GM18502 (cell line): ENCODE results near the gene TANGO2.

Experiments
- ATAC-seq: cut with Tn5 transposase; IDR thresholded peaks from one replicate; pipeline ENCODE4 v1.9.1; 2021; ENCODE audit warnings: mild to moderate bottlenecking; ENCODE audit not compliant: unreplicated experiment, poor library complexity

The TANGO2 gene

DNA sequence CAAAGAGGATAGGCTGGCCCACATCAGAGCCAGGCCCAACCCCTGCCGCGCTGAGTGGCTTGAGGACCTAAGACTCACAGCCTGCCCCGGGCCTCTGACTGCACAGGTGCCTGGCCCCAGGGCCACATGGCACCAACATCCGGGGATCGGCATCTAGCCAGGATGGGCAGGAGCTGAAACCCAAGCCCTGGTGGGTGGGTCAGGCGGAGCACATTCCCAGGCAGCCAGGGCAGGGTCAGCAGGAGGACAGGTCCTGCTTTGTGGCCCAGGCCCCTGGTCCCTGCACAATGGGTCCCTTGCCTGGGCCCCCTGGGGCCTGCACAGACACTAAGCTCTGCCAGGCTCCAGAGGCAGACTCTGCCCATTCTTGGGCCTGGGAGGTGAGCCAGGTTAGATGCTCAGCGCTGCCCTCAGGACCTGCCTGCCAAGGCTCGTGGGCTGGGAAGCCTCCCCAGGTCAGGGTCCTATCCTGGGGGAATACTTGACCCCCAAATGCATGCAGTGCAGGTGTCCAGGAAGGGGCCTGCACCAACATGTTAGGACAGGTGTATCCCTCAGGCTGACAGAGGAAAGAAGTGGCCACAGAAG is 37.8 kb upstream of the TANGO2 start:
- no peak for ATAC-seq

DNA sequence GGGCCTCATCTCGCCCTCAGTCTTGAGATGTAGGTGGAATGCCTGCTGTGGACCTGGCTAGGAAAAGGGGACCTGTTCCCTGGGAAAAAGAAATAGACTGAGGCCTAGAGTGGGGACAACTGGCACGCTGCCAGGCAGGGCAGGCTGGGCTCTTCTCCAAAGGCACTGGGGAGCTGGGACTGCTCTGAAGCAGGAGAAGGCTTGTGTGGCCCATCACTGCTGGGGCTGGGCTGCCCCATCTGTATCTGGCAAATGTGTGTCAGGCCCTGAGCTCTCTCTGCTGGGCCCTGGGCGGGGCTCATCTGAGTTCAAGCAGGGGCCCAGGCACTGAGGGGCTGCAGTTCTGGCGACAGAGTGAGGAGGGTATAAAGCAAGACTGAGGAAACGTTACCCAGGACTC is 37.2 kb upstream of the TANGO2 start:
- no peak for ATAC-seq

DNA sequence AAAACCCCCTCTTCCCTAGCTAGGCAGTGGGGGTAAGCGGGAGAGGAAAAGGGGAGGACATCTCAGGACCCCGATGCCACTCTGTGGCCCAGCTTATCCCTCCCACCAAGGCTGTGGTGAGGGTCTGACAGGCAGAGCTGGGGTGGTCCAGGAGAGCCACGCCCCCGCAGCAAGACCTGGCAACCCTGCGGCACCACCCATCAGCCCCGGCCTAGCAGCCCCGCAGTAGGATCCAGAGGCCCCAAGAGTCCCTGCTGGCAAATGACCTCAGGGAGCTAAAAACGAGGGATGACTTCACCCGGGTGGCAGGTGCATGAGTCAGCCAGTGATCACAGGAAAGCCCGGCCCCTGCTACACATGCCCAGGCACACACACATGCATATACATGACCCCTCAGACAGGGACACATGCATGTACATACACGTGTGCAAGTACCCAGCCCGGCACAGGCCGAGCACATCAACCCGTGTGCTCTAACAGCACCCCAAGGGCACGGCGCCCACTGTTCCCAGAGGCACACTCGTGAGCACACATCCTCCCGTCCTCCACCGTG is 36.6 kb upstream of the TANGO2 start:
- ATAC-seq: no peak

DNA sequence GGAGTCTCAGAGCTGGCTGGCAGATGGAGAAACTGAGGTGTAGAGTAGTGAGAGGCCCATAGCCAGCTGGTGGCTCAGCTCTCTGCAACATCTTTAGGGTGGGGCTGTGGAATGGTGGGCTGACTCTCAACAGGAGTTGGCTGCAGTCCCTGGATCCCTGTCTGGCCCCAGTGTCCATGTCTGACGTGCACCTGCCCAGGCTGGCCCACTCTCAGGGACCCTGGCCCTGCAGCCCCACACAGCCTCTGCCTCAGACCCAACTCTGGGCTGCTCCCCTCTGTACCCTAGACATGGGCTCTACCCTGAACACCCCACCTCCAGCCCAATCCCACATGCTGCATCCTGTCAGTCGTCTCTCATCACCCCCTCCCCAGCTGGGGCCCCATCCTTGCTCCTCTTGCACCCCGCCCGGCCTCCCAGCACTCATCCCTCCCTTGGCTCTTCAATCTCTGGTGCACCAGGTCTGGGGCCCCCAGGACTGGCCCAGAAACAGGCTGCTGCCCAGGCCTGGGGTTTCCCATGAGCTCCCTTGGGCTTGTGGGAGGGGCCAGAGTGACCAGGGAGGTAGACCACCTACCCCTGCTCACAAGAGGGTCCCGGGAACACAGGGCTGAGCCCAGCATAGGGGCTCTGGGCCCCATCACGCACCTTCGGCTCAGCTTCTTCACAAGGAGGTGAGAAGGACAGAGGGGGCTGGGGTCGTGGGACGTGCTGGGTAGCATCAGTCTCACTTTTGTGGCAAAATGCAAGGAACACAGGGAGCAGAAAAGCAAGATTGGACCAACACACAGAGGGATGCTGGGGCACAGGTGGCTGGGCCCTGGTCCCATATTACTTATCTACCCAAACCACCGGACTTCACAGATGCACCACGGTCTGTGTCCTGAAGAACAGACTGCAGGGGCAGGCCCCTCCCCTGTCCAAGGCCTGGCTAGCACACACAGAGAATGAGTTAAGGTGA is 35.8 kb upstream of the TANGO2 start:
- ATAC-seq: no peak

DNA sequence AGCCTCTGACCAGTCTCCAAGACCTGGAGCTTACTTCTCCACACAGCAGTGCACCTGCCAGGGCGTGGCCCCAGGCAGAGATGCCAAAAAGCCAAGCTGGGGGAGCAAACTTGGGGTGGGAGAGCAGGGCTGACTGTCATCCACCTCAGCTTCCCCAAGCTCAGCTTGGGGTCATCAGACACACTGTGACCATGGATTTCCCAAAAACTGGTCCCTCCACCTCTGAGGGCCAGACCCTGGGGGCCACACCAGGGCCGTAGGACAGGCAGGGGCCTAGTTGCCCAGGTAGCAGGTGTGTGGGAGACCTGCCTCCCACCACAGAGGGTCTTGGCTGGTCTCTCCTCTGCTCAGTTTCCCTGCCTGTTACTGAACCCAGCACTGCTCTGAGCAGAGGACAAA is 34.9 kb upstream of the TANGO2 start:
- ATAC-seq: no peak

DNA sequence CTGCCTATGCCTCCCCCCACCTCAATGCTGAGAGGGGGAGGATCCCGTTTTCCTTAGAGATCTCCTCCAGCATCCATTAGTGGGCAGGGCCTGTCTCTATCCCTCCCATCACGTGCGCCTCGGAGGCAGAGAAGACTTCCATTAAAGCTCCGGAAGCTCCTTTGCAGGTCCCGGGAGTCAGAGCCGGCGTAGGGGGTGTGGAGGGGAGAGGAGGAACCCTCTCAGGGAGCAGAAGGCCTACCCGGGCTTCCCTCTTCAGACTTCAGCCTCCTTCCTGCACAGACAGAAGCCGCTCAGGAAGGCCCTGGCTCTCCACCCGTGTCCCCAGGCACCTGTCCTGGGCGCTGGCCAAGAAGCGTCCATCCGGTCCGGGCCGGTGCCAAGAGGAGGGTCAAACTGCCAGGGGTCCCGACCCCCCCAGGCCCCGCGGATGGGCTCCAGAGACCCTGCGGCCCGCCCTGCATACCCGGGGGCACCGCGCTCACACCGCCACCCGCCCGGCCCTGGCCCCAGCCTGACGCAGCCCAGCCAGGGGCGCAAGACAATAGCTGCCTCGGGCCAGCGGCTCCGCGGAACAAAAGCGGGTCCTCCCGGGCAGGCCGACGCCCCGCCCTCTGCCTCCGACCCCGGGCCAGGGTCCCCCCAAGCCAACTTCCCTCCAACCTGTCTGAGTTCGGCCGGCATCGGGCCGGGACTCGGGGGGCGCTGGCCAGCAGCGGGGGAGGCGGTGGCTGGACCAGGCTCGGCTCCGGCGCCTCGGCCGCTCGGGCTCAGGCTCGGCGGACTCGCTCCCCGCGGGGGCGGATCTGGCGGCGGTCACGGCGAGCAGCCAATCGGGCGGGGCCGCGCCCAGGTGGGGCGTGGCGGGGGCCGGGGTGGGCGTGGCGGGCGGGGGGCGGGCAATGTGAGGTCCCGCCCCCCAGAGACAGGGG is 34.2 kb upstream of the TANGO2 start:
- peak; percentile 74 for ATAC-seq

DNA sequence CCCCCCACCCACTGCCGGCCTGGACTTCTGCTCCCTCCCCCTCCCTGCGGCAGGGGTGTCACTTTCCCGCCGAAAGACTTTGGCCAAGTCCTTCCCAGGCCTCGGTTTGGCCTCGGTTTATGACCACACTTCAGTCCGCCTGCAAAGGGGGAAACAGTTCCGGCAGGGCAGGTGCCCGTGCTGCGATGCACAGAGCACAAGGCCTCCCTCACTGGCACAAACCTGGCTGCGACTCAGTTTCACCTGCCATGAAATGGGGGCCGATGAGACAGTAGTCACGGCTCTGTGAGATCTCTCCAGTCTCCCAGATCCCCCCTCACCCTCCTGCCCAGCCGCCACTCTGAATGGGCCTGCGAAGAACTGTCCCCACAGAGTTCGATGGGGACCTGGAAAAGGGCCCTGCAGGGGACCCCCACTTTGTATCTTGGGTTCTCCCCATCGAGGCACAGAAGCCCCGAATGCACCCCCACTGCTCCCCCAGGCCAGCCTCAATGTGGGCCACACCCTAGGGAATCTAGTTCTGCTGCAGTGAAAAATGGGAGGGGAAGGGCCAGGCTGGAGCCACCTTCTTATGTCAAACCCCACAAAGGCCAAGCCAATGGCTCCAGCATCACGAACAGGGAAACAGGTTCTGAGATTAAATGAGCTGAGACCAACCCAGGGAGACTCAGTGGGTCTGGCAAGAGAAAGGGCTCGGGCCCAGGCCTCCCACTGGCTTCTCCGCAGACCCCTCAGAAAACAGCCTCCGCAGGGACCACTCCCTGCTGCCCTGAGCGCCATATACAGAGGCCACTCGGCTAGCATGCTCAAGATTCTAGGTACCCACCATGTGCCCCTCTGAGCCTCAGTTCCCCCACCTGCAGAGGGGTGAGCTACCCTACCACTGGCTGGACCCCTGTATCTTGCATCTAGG is 33.3 kb upstream of the TANGO2 start:
- no peak for ATAC-seq

DNA sequence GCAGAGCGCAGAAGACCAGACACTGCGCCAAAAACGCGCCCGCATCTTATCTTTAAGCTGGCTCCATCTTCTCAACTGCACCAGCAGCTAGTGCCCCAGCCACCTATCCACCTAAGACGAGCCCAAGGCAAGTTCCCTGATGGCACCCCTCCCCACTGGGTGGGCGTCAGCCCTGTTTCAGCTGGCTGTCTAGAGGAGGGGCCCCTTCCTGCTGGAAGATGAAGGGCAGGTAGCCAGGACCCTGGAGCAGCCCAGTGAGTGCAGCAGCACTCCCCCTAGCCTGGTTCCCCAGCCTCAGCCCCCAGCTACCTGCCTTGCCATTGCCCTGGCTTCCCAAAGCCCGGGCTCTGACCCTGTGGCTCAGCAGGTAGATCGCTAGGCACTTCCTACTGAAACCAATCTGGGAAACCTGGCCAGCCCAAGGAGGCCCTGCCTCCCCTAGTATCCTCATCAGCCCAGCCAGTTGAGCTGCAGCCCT is 32.5 kb upstream of the TANGO2 start:
- ATAC-seq: no peak

DNA sequence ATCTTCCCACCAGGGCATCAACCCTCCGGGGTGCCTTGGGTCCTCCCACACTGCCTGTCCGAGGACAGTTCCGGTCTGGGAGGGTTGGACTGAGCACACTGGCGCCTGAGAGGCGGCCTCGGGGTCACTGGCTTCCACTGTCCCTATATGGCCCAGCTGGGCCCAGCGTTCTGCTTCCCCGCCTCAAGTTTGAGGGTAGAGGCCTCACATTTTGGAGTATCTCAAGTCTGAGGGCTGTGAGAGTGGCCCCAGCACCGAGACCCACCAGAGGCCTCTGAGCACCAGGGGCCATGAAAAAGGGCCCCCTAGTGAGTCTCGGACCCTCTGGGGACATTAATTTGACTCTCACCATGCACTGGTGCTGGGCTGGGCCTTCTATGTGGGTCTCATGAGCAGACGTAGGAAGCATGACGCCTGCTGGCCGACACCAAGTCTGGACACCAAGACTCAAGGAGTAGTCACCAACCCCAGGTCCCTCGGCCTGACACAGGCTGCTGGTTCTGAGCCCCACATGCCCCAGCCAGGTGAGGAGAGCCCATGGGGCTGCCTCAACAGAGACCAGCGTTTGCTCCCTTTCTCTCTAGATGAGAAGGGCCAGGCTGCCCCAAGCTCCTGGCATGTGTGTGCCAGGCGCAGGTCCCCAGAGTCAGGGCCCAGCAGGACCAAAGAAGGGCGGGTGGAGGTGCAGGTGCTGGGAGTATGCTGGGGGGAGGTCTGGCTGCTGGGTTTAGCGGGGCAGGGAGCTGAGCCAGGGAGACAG is 31.8 kb upstream of the TANGO2 start:
- no peak for ATAC-seq

DNA sequence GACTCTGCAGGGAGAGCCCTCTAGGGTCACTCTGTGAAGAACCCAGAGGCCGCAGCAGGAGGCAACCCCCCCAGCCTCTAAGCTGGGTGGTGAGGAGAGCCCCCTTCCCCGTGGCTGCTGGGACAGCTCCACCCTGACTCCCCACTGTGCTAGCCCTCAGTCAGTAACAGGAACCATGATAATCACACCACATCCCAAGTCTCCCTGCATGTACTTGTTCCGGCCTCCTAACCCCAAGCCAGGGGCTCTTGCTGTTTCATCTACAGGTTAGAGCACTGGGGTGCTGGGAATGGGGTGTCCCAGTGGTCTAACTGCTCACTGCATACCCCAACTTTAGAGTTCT is 31.2 kb upstream of the TANGO2 start:
- ATAC-seq: no peak

DNA sequence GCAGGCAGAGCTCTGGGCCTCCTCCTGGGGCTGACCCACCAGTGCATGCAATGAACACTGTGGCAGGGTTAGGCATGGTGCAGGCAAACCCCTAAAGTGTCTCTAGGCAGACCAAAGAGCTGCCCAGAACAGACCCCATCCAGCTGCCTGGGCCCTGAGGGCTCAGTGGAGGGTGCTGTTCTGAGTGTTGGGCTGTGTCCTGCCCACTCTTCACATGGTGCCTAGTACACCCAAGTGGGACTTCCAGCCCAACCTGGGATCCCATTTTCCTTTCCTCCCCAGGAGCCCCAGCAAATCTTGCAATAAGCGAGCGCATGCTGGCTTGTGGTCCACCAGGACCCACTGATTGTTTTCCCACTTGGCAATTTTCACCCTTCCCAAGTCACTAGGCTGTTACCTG is 30.7 kb upstream of the TANGO2 start:
- ATAC-seq: no peak

DNA sequence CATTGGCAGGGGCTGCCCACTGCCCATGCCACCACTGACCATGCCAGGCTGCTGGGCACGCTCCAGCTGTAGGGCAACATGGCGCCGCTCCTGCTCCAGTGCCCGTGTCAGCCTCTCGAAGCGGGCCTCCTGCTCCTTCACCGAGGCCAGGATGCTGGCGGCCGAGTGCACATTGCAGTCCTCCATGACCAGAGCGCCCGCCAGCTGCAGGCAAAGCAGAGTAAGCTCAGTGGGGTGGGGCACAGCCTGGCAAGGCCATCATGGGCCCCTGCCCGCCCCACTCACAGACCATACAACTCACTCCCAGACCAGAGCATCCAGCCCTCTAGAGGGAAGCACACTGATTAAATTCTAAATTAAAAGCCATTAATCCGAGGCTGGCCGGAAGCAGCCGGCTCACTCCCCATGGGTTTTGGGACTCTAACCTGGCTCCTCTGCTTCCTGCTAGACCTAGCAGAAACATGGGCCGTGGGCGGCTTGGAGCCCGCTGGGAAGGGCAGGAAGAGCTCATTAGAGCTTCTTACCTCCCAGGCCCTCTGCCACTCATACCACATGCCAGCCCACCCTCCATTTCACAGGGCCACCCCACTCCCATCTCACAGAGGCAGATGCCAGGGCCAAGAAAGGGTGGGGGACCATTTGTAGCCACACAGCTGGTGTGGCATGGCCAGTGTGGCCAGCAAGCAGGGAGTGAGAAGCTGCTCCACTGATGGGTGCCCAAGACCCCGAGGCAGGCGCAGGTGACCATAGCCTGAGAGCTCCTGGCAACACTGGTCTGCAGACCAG is 30.1 kb upstream of the TANGO2 start:
- ATAC-seq: no peak

DNA sequence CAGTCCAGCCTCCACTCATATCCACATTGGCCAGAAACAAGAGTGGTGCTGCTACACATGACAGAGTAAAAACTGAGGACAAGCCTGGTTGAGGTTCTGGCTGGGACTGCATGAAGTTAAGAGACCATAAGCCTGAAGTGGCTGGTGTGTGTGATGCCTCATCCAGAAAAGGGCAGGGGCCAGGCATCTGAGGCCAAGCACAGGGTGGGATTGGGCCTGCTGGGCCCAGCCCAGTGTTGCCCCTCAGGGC is 29.6 kb upstream of the TANGO2 start:
- no peak for ATAC-seq

DNA sequence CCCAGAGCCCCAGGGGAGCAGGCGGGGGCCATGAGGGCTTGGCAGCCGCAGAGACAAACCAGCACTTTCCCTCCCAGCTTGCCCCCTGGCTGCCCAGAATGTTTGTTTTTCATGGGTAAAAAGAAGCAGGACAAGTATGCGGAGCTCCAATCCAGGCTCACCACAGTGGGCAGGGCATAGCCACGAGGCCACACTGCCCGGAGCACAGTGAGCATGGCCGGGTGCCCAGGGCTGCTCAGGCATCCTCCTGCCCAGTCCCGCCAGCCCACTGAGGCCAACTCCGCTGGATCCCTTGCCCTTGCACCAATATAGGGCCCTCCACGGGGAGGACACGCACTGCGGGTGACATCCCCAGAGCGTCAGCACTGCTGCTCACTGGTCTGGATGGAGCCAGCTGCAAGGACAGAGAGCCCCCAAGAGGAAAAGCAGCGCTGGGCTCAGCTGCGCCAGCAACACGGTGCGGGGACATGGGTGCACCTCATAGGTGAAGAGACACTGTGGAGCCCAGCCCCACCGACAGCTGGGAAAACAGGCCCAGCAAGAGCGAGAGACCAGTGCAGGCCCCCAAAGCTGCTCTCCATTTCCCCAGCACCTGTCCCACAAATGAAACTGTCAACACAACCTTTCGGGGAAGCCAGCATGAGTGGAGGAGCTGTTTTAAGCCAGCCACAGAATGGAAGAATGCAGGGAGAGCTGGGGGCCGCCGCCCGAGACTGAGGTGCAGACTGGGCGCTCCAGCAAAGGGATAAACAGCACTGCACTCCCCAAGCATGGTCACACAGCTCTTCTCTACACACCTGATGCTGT is 29.1 kb upstream of the TANGO2 start:
- ATAC-seq: no peak

DNA sequence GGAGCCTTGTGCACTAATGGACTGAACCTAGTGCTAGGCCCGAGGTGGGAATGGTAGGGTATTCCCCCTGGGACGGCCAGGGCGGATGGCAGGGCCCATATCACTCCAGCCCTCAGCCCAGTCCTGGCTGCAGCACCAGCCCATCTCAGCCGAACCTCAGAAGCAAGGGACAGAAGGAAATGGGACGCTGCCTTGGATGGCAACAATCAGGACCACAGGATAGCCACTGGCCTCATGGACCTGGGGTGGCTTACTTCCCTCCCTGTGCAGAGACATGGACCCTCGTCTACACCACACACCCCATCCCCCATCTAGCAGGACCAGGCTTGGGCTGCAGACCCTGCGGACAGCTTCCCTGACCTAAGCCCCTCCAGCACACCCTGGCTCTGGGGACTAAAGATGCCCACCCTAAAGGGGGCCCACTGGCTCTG is 28.4 kb upstream of the TANGO2 start:
- ATAC-seq: no peak

DNA sequence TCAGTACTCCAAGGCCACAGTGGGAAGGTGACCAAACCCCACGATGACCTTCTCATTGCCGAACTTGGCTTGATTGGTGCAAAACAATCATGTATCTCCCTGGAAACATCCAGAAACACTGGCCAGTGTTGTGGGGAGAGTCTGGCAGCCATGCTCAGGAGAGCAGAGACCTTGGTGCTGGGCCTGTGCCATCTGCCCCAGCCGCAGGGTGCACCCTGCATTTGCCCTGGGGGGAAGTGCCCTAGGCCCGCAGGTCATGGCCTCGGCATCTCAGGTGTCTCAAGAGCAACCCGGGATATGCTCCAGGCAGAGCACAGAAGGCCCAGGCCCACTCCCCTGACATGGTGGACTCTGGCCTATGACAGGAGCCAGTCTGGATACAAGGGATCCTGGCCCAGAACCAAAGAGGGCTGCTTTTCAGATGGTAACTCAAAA is 28.0 kb upstream of the TANGO2 start:
- ATAC-seq: no peak

DNA sequence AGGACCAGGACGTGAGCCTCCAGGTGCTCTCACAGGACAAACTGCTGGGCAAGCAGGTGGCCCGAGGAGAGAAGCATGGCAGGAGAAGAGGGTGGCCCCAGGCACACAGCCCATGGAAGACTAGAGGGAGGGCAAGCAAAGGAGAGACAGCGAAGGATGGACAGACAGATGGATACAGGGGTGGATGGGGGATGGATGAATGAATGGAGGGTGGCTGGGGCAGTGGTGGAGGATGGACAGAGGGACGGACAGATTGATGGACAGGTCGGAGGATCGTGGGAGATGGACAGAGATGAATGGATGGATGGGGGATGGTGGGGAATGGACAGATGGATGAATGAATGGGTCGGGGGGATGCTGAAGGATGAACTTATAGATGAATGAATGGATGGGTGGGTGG is 27.0 kb upstream of the TANGO2 start:
- ATAC-seq: no peak
